ENCODE measurements around the gene HSF4.

- TF ChIP-seq CTCF (IDR thresholded peaks at IDR 0.05) (no peak; the same call in 1 of the 2 replicates), ZFX (IDR thresholded peaks at IDR 0.05; ENCODE audit: borderline replicate concordance) (no peak)
Observed at GRCh38 chr16:67150047-67150832, 14.3 kb upstream of the HSF4 start.

All from 22Rv1 (cell line).